Erythroblast (primary cell): Measurements from ENCODE around the gene ARHGEF12.
A peak's percentile ranks its signal among the peaks of the same experiment; 100 is the strongest.

ENCODE experiments used
- DNase-seq, 2 experiments: peaks; one replicate each; lab custom pipeline; 2025; lab: John Stamatoyannopoulos, UW
- GATA1 ChIP-seq: IDR thresholded peaks from 2 replicates; pipeline ENCODE4 v1.6.1; 2011; ENCODE audit warnings: low read depth, mild to moderate bottlenecking, control low read depth, low read length, moderate library complexity
- POLR2A ChIP-seq: IDR thresholded peaks from 2 replicates; pipeline ENCODE4 v1.6.1; 2011; ENCODE audit warnings: mild to moderate bottlenecking, low read length

Gene ARHGEF12

GRCh38 chr11:120342226-120342625, 6.0 kb downstream of the ARHGEF12 start:
- no peak for DNase-seq
- TF ChIP-seq POLR2A (no peak), GATA1 (no peak)

- TF ChIP-seq GATA1, result no peak
- TF ChIP-seq POLR2A, result no peak
- DNase-seq, result no peak
These were observed 6.5 kb downstream of the ARHGEF12 start for GRCh38 chr11:120342678-120343077.

DNA sequence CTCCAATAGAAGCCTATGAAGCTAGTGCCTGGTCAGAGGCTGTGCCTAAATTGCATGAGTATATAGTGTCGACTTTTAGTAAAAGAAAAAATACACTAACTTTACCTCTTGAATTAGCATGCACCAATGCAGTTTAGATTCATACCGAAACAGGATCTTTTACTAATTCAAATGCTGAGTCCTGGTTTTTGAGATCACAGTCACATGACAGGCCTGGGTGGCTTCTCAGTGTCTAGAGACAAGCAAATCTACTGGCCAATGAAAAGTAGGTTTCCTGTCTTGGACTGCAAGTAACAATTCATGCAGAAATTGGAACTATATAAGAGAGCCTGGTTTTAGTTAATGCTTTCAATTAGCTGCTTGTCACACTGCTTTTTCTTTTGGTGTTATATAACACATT, 7.2 kb downstream of the ARHGEF12 start:
- DNase-seq, result peak; percentile 16 to 22
- TF ChIP-seq POLR2A, result no peak
- no peak for TF ChIP-seq GATA1

- peak; percentile 24 to 41 for DNase-seq
- TF ChIP-seq GATA1, result no peak
- TF ChIP-seq POLR2A, result no peak
These were observed 8.2 kb downstream of the ARHGEF12 start for GRCh38 chr11:120344302-120345004.

DNA sequence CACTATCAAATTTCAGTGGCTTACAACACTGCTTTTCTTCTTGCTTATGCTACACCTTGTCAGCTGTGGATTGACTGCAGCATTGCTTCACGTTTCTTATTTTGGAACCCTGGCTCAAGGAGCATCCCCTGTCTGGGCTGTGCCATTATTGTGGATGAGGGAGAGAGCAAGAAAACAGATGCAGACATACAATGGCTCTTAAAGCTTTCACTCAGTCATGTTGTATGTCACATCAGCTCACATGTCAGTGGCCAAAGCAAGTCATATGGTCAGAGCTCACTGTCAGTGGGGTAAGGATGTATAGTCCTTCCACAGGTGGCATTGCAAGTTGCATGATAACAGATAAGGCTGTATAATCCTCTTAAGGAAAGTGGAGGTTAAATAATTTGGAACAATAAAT, 10.0 kb downstream of the ARHGEF12 start:
- peak; percentile 19 to 31 for DNase-seq
- TF ChIP-seq GATA1 (no peak), POLR2A (no peak)

GRCh38 chr11:120350637-120351036, 14.4 kb downstream of the ARHGEF12 start:
- DNase-seq, result no peak
- TF ChIP-seq GATA1, result no peak
- TF ChIP-seq POLR2A, result no peak

- DNase-seq, result peak; percentile 25 to 53
- TF ChIP-seq POLR2A (no peak), GATA1 (no peak)
These were observed 16.2 kb downstream of the ARHGEF12 start for GRCh38 chr11:120352405-120352804.

- TF ChIP-seq POLR2A (no peak), GATA1 (no peak)
- DNase-seq, result peak in 1 of 2 experiments; percentile 27
These were observed 17.9 kb downstream of the ARHGEF12 start for GRCh38 chr11:120354068-120354467.

- no peak for TF ChIP-seq GATA1
- no peak for TF ChIP-seq POLR2A
- no peak for DNase-seq
These were observed 18.6 kb downstream of the ARHGEF12 start for GRCh38 chr11:120354779-120355178.

- no peak for TF ChIP-seq POLR2A
- no peak for TF ChIP-seq GATA1
These were observed 21.4 kb downstream of the ARHGEF12 start for GRCh38 chr11:120357620-120358019.

DNA sequence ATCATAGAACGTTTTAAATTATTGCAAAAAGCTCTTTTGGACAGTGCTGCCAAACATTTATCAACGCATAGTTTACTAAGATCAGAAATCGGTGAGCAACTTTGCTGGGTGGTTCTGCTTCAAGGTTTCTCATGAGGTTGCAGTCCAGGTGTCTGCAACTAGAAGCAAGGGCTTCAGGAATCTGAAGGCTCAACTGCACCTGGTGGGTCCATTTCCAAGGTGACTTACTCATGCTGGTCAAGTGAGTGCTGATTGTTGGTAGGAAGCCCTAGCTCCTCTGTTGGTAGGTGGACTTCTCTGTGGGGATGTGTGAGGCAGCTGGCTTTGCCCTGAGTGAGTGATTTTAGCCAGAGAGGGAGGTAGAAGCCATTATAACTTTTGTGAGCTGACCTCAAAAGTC, 22.5 kb downstream of the ARHGEF12 start:
- no peak for TF ChIP-seq POLR2A
- no peak for DNase-seq

More at GRCh38 chr11:120357620-120358019, 21.4 kb downstream of the ARHGEF12 start:
- DNase-seq, result no peak

DNA sequence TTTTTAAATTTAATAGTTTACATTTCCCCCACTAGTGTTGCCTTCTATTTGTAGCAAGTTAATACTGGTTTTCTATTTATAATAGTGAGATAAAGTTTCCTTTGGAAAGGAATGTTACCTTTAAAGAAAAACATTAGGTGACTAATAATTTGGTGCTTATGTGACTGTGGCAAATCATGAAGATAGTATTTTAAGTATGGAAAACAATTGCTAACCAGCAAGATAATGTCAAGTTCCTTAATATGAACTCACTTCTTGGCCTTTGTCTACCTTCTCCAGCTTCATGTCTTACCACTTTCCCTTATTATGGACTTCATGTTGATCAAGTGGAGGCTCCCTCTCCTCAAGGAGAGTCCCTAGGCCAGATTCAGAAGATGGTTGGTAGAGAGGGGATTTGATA, 27.2 kb downstream of the ARHGEF12 start:
- no peak for DNase-seq
- no peak for TF ChIP-seq POLR2A
- no peak for TF ChIP-seq GATA1

DNA sequence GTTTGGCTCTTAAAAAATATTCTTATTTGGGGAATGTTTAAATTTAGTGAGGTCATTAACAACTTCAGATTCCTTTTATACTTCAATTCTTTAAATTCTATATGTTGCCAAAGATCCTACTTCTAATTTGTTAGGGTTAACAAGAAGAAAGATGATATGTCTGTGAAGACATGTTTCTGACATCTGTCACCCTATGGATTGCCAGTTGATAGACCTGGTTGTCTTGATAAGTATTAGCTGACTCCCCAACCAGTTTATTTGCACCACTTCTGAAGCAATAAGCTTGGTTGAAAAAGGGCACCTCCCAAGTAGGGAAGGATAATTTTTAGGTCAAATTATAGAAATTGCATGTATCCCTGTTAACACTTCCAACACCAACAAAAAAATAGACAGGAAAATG, 29.3 kb downstream of the ARHGEF12 start:
- no peak for TF ChIP-seq POLR2A
- no peak for TF ChIP-seq GATA1
- DNase-seq, result peak; percentile 20 to 51

DNA sequence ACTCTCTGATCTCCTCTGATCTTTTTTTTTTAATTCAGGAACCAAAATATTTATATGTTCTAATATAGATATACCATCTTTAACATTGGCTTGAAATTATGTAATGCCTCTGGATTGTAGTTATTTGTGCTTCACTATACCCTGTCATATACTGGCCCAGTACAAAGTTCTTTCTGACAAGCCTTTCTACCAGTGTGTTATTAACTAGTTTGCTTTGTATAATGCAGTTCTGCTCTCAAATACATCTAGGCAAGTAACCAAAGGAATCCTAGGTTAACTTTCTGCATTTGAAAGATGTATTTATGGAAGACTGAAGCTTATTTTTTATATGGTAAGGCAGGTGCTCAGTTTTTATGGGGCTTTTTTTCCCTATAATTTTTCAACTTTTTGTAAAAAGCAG, 36.1 kb downstream of the ARHGEF12 start:
- no peak for DNase-seq
- TF ChIP-seq POLR2A, result no peak
- no peak for TF ChIP-seq GATA1

- no peak for TF ChIP-seq GATA1
- TF ChIP-seq POLR2A, result no peak
- DNase-seq, result no peak
These were observed 38.9 kb downstream of the ARHGEF12 start for GRCh38 chr11:120375076-120375475.

- no peak for TF ChIP-seq POLR2A
- no peak for DNase-seq
These were observed 40.5 kb downstream of the ARHGEF12 start for GRCh38 chr11:120376547-120377182.

DNA sequence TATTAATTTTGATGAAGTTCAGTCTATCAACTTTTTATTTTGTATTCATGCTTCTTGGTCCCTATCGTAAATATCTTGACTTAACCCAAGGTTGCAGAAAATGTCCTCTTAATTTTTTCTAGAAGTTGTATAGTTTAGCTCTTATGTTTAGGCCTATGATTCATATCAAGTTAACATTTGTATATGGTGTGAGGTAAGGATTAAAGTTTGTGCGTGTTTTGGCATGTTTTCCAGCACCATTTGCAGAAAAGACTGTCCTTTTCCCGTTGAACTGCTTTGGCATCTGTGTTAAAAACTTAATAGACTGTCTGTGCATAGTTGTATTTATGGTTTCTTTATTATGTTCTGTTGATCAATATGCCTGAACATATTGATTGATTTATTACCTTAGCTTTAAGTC, 42.3 kb downstream of the ARHGEF12 start:
- TF ChIP-seq POLR2A (no peak), GATA1 (no peak)
- DNase-seq, result no peak
